Adipose tissue (tissue), 3 donors: ENCODE data around the gene STPG3. TPM values are rescaled to one million over a fixed set of nuclear protein-coding genes. Genes with fewer than 3 reads are reported as not detected.
"Not testable (repeated sequence)": the region's sequence is repeated elsewhere in the genome, so short reads cannot be mapped to it uniquely, and the experiment has no call there.

ENCODE experiments used
- H3K27ac ChIP-seq: one replicate; pipeline ENCODE4 v1.5.1; 2013; ENCODE audit warnings: low read depth, low read length
- WGBS, 3 donors: extraction: QIAGEN DNeasy Blood & Tissue Kit; methylation state at CpG; one replicate each; pipeline ENCODE4 v1.1.7; 2013; 5-methylcytosine and 5-hydroxymethylcytosine counted together
- polyA plus RNA-seq, 3 donors: library from polyadenylated mRNA; stranded (reverse); fragments of 200-250 nt; gene quantifications; one replicate each; pipeline ENCODE4 v1.2.3, GENCODE V29; 2013
- donor health status: healthy with polysubstance abuse.
- donor health status: Bipolar disorder and iron deficiency.
- donor health status: healthy.

Gene STPG3
- polyA plus RNA-seq, 3 donors = 0.16 TPM; not detected in 2

- no peak within 1 kb of the TSS for H3K27ac ChIP-seq
- WGBS, 3 donors = 1 to 2% (median 2%) methylated on average over 89 to 105 of the region's 105 CpGs
Measured at GRCh38 chr9:137254624-137255447, 3.8 kb downstream of the STPG3 start, which contains the start of gene NELFB. Gene NELFB, plus strand, starts transcription at chr9:137255327.

- no peak overlapping the region for H3K27ac ChIP-seq
- WGBS, 3 donors = 1 to 4% (median 2%) methylated on average over 40 to 51 of the region's 51 CpGs
Measured at GRCh38 chr9:137255448-137256114, 4.5 kb downstream of the STPG3 start.

- WGBS, 3 donors = 75 to 83% (median 75%) methylated on average over 15 of the region's 15 CpGs
- H3K27ac ChIP-seq = no peak overlapping the region
Measured at GRCh38 chr9:137256362-137256761, 5.3 kb downstream of the STPG3 start.

DNA sequence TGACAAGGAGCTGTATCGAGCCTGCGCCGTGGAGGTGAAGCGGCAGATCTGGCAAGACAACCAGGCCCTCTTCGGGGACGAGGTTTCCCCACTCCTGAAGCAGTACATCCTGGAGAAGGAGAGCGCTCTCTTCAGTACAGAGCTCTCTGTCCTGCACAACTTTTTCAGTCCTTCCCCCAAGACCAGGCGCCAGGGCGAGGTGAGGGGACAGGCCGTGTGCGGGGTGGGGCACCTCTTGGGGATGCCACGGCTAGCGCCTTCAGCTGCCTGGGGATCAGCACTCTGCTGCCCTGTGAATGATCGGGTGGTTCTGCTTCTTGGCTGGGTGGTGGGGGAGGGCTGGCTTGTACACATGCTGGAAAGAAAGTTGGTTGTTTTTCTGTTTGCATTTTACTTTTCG is 5.8 kb downstream of the STPG3 start:
- WGBS, 3 donors = 88 to 94% (median 89%) methylated on average over 15 of the region's 15 CpGs
- H3K27ac ChIP-seq = no peak overlapping the region

GRCh38 chr9:137262173-137262908 is 11.3 kb downstream of the STPG3 start:
- WGBS, 3 donors = 30 to 53% (median 40%) methylated on average over 14 of the region's 15 CpGs
- not testable (repeated sequence) for H3K27ac ChIP-seq

GRCh38 chr9:137262909-137263285 is 11.8 kb downstream of the STPG3 start:
- no peak overlapping the region for H3K27ac ChIP-seq
- 87 to 95% (median 88%) methylated on average over 24 of the region's 24 CpGs for WGBS, 3 donors

DNA sequence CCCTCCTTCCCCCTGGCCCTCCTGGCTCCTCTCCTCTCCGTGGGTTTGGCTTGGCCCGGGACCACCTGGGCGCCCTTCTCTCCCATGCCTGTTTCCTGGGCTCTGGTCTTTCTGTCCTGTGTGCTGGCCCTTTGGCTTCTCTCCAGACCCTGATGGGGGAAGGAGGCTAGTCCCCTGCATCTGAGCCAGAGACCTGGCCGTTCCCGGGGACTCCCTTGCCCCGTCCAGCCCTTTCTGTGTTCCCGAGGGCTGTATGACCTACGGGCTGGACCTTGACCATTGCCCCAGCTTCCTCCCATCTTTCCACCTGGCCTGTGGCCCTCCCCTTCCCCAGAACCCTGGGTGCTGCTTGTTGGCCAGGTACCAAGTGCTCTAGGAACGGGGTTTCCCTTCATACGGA is 12.4 kb downstream of the STPG3 start:
- no peak overlapping the region for H3K27ac ChIP-seq
- 77 to 86% (median 78%) methylated on average over 9 to 10 of the region's 10 CpGs for WGBS, 3 donors

DNA sequence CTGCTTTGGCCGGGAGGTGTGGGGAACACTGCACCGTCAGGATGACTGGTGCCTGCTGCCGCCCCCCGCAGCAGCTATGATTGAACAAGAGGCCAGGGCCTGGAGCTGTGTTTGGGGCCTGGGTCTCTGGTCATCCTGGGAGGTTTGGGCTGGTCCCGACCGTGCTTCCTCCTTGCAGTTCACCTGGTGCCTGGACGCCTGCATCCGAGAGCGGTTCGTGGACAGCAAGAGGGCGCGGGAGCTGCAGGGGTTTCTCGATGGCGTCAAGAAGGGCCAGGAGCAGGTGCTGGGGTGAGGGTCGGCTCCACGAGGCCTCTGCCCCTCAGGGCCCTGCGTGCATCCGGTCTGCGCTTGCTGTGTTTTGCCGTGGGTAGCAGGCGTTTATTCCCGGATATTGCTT is 13.0 kb downstream of the STPG3 start:
- no peak overlapping the region for H3K27ac ChIP-seq
- WGBS, 3 donors = 93 to 97% (median 95%) methylated on average over 22 of the region's 22 CpGs

GRCh38 chr9:137265496-137266161 is 14.5 kb downstream of the STPG3 start:
- H3K27ac ChIP-seq = no peak overlapping the region
- WGBS, 3 donors = 92 to 95% (median 93%) methylated on average over 29 of the region's 29 CpGs

DNA sequence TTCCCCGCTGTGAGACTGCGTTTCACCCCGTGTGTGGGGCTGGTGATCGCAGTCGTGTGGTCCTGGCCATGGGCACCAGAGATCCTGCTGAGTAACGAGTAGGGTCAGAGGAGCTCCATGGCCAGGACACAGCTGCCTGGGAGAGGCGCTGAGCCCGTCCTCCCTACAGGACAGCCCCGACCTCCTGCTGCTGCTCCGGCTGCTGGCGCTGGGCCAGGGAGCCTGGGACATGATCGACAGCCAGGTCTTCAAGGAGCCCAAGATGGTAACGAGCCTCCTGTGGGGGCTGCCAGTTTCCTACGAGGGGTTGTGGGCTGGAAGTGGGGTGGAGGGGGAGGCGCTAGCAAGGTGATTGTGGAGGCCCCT is 15.1 kb downstream of the STPG3 start:
- 84 to 90% (median 86%) methylated on average over 15 of the region's 15 CpGs for WGBS, 3 donors
- no peak overlapping the region for H3K27ac ChIP-seq

DNA sequence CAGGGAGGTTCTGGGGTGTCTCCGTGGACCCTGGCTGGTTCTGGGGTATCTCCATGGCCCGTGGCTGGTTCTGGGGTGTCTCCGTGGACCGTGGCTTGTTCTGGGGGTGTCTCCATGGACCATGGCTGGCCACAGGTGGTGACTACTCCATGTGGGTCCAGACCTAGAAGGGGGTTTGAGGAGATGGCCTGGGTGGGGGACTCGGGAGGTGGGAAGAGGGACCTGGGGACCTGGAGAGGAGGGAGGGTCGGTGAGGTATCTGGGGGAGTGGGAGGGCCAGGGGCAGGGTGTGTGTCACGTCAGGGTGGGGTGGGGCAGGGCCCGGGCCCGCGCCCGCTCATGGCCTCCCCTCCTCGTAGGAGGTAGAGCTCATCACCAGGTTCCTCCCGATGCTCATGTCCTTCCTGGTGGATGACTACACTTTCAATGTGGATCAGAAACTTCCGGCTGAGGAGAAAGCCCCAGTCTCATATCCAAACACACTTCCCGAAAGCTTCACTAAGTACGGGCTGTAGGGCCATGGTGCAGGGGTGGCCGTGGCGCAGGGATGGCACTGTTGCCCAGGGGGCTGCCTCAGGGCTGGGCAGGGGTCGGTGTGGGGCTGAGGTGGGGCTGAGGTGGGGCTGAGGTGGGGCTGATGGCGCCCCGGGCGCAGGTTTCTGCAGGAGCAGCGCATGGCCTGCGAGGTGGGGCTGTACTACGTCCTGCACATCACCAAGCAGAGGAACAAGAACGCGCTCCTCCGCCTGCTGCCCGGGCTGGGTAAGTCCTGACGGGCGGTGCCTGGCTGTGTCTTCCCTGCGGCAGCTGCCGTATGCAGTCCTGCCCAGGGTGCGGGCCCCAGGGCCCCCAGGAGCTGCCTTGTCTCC is 15.7 kb downstream of the STPG3 start:
- no peak overlapping the region for H3K27ac ChIP-seq
- WGBS, 3 donors = 89 to 95% (median 90%) methylated on average over 34 of the region's 34 CpGs

- 81 to 89% (median 82%) methylated on average over 6 of the region's 6 CpGs for WGBS, 3 donors
- H3K27ac ChIP-seq = no peak overlapping the region
Measured at GRCh38 chr9:137267933-137268355, 16.9 kb downstream of the STPG3 start.

DNA sequence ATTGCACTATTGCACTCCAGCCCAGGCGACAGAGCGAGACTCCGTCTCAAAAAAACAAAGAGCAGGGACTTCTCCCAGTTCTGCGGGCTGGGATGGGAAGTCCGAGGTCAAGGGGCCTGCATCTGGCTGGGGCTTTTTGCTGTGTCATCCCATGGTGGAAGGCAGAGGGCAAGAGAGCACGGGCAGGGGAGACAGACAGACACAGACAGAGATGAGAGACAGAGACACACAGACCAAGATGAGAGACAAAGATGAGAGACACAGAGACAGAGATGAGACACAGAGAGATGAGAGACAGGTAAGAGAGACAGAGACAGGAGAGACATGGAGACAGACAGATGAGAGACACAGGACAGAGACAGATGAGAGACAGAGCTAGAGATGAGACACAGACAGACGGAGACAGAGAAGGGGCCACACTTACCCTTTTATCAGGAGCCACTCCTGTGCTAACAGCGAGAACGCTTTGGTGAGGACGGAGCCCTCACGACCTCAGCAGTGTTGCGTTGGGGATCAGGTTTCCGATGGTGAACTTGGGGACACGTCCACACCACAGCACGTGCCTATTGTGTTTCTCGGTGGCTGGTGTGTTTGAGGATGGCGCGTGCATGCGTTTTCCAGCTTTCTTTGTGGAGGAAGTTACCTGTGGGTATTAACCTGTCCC is 17.6 kb downstream of the STPG3 start:
- 59 to 74% (median 68%) methylated on average over 19 of the region's 19 CpGs for WGBS, 3 donors

GRCh38 chr9:137269231-137269772 is 18.2 kb downstream of the STPG3 start:
- H3K27ac ChIP-seq = no peak overlapping the region
- WGBS, 3 donors = 29 to 65% (median 55%) methylated on average over 17 of the region's 17 CpGs

More for the DNA sequence above, 17.6 kb downstream of the STPG3 start:
- H3K27ac ChIP-seq = no peak overlapping the region

GRCh38 chr9:137270929-137271695 is 20.0 kb downstream of the STPG3 start:
- WGBS, 3 donors = 77 to 89% (median 79%) methylated on average over 32 of the region's 32 CpGs

GRCh38 chr9:137271696-137272076 is 20.6 kb downstream of the STPG3 start:
- 32 to 63% (median 40%) methylated on average over 3 of the region's 3 CpGs for WGBS, 3 donors
- H3K27ac ChIP-seq = no peak overlapping the region

More at GRCh38 chr9:137270929-137271695, 20.0 kb downstream of the STPG3 start:
- no peak overlapping the region for H3K27ac ChIP-seq
